Cardiac fibroblast (primary cell): Measurements from ENCODE around the gene GON7.
"Not testable (repeated sequence)": the region's sequence is repeated elsewhere in the genome, so short reads cannot be mapped to it uniquely, and the experiment has no call there.

Experiments
- DNase-seq, 2 donors: peaks; one replicate each; pipeline versions ENCODE4 v3.0.0 to v3.0.0-alpha.2; 2010; ENCODE audit warnings: low read depth in 2 of 2
- H3K4me3 ChIP-seq, 2 donors: replicated peaks in 1 of 2; 1 replicate in 1 of 2; 2 replicates in 1 of 2; pipeline ENCODE4 v1.5.1; 2011; ENCODE audit warnings: low read depth in 2 of 2, low read length in 2 of 2, mild to moderate bottlenecking in 2 of 2, moderate library complexity in 1 of 2
- CTCF ChIP-seq: IDR thresholded peaks from one replicate; pipeline ENCODE4 v1.5.1; 2011; ENCODE audit warnings: low read depth, mild to moderate bottlenecking, low read length, inconsistent platforms

Gene GON7

DNA sequence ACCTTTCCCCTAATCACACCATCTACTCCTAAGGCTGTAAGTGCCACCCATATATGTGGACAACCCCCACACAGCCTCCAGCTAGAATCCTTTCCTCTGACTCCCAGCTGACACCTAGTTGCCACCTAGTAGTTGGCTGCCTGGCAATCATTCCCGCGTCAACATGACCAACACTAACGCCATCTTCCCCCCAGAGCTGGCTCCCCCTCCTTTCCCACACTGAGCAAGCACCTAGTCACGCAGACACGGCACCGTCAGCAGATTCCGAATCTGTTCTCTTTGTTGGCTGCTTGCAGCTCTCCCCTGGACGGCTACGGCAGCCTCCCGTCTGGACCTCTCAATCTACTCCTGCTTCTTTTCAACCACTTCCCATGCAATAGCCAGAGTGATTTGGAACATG is 27.9 kb upstream of the GON7 start:
- H3K4me3 ChIP-seq, result no peak overlapping the region
- no peak for TF ChIP-seq CTCF
- DNase-seq, result peak; percentile 57 to 83

- DNase-seq, H3K4me3 ChIP-seq: not testable (repeated sequence)
Measured at GRCh38 chr14:93233078-93233477, 26.2 kb upstream of the GON7 start.

- no peak for TF ChIP-seq CTCF
- peak overlapping the region in 1 of 2 donors; percentile 66 for H3K4me3 ChIP-seq
- no peak for DNase-seq
Measured at GRCh38 chr14:93232159-93232558, 25.3 kb upstream of the GON7 start.

DNA sequence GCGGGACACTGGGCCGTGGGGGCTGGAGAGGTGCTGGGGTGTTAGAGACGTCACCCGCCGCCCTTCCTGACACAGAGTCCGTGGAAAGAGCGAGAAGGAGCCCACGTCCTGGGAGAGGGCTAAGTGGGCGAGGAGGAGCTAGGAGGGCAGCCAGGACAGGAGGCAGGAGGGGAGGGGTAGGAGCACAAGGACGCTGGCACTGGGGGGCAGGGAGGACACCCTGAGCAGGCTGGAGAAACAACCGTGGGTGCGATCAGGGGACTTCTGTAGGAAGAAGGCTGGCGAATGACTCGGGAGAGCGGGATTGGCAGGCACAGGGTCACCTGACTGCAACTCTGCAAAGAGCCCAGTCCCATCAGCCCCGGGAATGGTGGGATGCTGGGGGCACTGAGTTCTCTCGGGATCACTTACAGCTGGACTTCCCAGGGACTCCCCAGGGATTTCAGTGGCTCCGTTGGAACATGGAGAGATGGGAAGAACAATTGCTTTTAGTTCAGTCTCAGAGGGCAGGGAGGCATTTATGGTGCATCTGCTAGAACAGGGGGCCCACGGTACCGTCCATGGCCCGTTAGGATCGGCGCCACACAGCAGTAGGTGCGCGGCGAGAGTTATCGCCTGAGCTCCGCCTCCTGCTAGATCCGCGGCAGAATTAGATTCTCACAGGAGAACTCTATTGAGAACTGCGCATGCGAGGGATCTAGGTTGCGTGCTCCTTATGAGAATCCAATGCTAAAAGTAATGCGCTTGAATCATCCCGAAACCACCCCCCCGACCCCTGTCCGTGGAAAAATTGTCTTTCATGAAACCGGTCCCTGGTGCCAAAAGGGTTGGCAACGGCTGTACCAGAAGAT is 24.5 kb upstream of the GON7 start:
- peak; percentile 43 to 67 for DNase-seq
- TF ChIP-seq CTCF, result no peak
- H3K4me3 ChIP-seq, result peak overlapping the region; percentile 47 to 66

DNA sequence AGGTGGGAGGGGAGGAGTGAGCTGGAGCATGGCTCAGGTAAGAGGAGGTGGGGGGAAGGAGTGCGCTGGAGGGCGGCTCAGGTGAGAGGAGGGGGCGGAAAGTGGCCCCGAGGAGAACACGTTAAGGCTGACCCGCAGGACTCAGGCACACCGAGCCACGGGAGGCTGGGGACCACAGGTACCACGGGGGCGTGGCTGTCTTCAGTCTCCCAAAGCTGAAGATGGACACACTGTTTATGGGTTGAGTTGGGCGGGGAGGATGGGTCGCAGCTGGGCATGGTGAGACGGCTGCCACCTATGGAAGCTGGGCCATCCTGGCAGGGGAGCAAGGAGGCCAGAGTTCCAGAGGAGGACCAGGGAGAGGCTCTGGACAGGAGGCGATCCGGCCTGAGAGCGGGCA is 23.7 kb upstream of the GON7 start:
- H3K4me3 ChIP-seq, result no peak overlapping the region
- no peak for DNase-seq
- TF ChIP-seq CTCF, result no peak

- TF ChIP-seq CTCF, result no peak
- no peak overlapping the region for H3K4me3 ChIP-seq
- no peak for DNase-seq
Measured at GRCh38 chr14:93228550-93228949, 21.7 kb upstream of the GON7 start.

DNA sequence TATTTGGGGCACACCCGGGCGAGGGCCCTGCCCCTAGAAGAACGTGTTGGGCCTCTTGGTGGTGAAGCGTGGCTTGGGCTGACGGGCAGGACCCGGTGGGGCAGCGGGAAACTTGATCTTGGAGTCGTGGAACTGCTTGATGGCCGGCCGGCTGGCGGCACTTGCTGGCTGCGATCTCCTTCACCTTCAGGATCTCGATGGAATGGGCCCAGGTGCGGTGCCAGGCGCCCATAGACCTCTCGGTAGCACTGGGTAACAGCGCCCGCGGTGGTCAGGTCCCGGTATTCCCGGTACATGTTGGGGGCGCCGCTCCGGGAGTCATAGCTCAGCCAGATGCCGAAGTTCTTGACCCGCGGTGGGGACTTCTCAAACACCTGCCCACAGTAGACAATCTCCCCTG is 16.7 kb upstream of the GON7 start:
- H3K4me3 ChIP-seq, result no peak overlapping the region
- TF ChIP-seq CTCF, result no peak
- DNase-seq, result no peak
